ENCODE data around the gene TRIM72. TPM values are rescaled to one million over a fixed set of nuclear protein-coding genes. Genes with fewer than 3 reads are reported as not detected.
"Not testable (repeated sequence)": the region's sequence is repeated elsewhere in the genome, so short reads cannot be mapped to it uniquely, and the experiment has no call there.

The TRIM72 gene, protein sequence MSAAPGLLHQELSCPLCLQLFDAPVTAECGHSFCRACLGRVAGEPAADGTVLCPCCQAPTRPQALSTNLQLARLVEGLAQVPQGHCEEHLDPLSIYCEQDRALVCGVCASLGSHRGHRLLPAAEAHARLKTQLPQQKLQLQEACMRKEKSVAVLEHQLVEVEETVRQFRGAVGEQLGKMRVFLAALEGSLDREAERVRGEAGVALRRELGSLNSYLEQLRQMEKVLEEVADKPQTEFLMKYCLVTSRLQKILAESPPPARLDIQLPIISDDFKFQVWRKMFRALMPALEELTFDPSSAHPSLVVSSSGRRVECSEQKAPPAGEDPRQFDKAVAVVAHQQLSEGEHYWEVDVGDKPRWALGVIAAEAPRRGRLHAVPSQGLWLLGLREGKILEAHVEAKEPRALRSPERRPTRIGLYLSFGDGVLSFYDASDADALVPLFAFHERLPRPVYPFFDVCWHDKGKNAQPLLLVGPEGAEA
- 1 to 10 TPM in 8 of 9 donors, under 1 TPM in 1; 0.32 to 3.4 (median 1.6) TPM for total RNA-seq
- polyA plus RNA-seq = 1 to 10 TPM; 1.0 to 1.2 TPM
- long read RNA-seq, donor 1, full-length matches to known transcripts = 1 of 1 reads
- long read RNA-seq, donor 1, partial matches to known transcripts = 0 of 1 reads
- long read RNA-seq, donor 1, other reads (novel, unspliced or antisense) = 0 of 1 reads
- long read RNA-seq, donor 2, partial matches to known transcripts = 0 of 1 reads
- long read RNA-seq, donor 2, other reads (novel, unspliced or antisense) = 1 of 1 reads
- long read RNA-seq, donor 3, partial matches to known transcripts = 0 of 1 reads
- long read RNA-seq, donor 3, other reads (novel, unspliced or antisense) = 1 of 1 reads

DNA sequence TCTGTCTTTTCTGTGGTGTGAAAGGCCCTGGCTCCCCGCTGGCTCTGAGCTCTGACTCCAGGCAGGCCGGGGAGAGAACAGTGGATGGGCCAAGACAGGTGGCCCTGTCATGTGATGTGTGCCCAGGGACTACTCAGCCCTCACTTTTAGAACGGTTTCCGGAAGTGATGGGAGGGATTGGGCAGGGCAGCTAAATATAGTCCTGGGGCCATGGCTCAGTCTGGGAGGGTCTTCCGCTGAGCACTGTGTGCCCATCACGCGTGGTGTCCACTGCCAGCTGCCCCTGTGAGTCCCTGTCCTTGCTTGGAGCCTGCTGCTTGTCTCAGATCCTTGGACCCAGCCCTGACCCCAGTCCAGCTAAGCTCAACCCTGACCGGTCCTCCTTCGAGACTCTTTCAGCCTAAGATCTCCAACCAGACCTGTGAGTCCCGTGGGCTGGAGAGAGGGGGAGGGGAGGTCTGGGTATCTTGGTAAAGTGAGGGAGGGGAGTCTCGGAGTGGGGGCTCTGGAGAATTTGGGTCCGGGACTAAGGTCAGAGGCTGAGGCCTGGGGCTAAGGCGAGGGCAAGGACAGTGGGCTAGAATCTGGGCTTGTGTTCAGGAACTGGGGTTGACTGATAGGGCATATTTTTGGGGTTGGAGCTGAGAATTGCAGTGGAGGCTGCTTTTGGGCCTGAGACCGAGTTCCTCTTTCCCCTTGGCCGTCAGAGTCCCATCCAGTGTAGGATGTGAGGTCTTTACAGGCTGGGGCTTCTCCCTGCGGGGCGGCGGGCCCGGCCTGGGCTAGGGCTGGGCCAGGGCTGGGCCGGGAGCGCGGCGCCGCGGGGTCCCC lies at the start of gene TRIM72:
Gene TRIM72 (plus strand): TSS at position 243 of the 831 bp plus-strand sequence. CDS start 620 bp downstream, outside the sequence.
- TF ChIP-seq, protein P1, sequence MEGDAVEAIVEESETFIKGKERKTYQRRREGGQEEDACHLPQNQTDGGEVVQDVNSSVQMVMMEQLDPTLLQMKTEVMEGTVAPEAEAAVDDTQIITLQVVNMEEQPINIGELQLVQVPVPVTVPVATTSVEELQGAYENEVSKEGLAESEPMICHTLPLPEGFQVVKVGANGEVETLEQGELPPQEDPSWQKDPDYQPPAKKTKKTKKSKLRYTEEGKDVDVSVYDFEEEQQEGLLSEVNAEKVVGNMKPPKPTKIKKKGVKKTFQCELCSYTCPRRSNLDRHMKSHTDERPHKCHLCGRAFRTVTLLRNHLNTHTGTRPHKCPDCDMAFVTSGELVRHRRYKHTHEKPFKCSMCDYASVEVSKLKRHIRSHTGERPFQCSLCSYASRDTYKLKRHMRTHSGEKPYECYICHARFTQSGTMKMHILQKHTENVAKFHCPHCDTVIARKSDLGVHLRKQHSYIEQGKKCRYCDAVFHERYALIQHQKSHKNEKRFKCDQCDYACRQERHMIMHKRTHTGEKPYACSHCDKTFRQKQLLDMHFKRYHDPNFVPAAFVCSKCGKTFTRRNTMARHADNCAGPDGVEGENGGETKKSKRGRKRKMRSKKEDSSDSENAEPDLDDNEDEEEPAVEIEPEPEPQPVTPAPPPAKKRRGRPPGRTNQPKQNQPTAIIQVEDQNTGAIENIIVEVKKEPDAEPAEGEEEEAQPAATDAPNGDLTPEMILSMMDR (IDR thresholded peaks at IDR 0.05) = no peak
- TF ChIP-seq POLR2A (IDR thresholded peaks at IDR 0.05) = no peak
- DNase-seq (no peak), ATAC-seq (peak in 2 of 4 donors; percentile 23 to 33)
- Histone ChIP-seq H3K36me3 (no peaks in the 10 kb centered on the region), H3K9me3 (no peaks in the 10 kb centered on the region), H3K4me3 (peak within 1 kb of the TSS in 11 of 12 donors; percentile 29 to 65 (median 53)), H3K4me1 (peaks cover 11 to 35% (median 25%) of the 10 kb centered on the region in 12 donors), H3K27me3 (peaks cover 4 to 38% (median 24%) of the 10 kb centered on the region in 9 donors), H3K27ac (peak within 1 kb of the TSS in 1 of 12 donors; percentile 8)
- 62 to 75% (median 70%) methylated on average over 13 to 25 of the region's 25 CpGs for WGBS, 4 donors
- intact Hi-C loops (cut with DNase I) = no loop called here

DNA sequence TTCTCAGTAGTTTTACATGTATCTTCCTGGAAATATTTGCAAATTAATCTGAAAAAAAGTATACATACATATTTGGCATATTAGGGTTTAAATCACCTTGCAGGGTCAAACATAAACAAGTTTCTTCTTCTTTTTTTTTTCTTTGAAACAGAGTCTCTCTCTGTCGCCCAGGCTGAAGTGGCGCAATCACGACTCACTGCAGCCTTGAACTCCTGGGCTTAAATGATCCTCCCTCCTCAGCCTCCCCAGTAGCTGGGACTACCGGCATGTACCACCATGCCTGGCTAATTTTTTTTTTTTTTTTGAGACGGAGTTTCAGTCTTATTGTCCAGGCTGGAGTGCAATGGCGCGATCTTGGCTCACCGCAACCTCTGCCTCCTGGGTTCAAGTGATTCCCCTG lies 46.6 kb upstream of the TRIM72 start:
- intact Hi-C loops (cut with DNase I) = no loop called here
- peaks cover 0 to 10% (median 0%) of the 10 kb centered on the region in 12 donors for H3K4me1 ChIP-seq

DNA sequence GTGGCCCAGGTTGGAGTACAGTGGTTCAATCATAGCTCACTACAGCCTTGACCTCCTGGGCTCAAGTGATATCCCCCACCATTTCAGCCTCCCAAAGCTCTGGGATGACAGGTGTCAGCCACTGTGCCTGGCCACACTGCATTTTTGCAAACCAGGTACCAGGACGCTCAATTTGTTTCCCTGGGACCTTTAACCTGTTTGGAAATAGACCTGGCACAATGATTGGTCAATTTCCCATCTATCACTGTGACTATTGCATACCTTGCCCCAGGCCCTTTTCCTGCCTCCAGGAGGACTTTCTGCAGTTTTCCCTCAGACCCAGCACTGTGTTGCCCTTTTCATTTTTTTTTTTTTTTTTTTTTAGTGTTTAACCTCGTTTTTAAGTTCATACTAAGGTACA lies 45.1 kb upstream of the TRIM72 start:
- intact Hi-C loops (cut with DNase I) = no loop called here
- Histone ChIP-seq H3K27me3 (no peaks in the 10 kb centered on the region), H3K4me3 (no peak overlapping the region), H3K9me3 (no peaks in the 10 kb centered on the region), H3K4me1 (peaks cover 0 to 10% (median 0%) of the 10 kb centered on the region in 12 donors), H3K27ac (peak overlapping the region in 1 of 12 donors; percentile 5), H3K36me3 (no peaks in the 10 kb centered on the region)
- 64 to 83% (median 71%) methylated on average over 2 of the region's 2 CpGs for WGBS, 4 donors
- DNase-seq (no peak), ATAC-seq (no peak)
- TF ChIP-seq, protein P1 (IDR thresholded peaks at IDR 0.05) = no peak
- TF ChIP-seq POLR2A (IDR thresholded peaks at IDR 0.05) = no peak

More for the DNA sequence above, 46.6 kb upstream of the TRIM72 start:
- Histone ChIP-seq H3K4me3 (no peak overlapping the region), H3K27me3 (no peaks in the 10 kb centered on the region), H3K9me3 (no peaks in the 10 kb centered on the region), H3K36me3 (no peaks in the 10 kb centered on the region), H3K27ac (no peak overlapping the region)
- TF ChIP-seq, protein P1 (IDR thresholded peaks at IDR 0.05) = no peak
- TF ChIP-seq POLR2A (IDR thresholded peaks at IDR 0.05) = no peak
- 88 to 94% (median 93%) methylated on average over 8 of the region's 8 CpGs for WGBS, 4 donors
- ATAC-seq (no peak), DNase-seq (no peak)

DNA sequence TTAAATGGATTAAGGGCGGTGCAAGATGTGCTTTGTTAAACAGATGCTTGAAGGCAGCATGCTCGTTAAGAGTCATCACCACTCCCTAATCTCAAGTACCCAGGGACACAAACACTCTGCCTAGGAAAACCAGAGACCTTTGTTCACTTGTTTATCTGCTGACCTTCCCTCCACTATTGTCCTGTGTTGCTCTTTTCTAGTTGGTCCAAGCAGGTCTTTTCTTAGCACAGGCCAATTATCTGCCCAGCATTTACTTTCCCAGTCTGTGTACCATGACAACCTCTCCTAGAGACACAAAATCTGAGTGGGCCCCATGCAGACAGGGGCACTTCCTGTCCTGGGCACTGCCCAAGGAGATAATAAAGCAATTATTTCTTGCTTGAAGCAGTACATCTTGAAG lies 43.9 kb upstream of the TRIM72 start:
- H3K9me3 ChIP-seq, H3K4me1 ChIP-seq, H3K4me3 ChIP-seq, H3K36me3 ChIP-seq, H3K27me3 ChIP-seq, DNase-seq: not testable (repeated sequence)
- ATAC-seq = peak; percentile 94 to 98 (median 98)
- intact Hi-C loops (cut with DNase I) = loop anchor here in 1 of 10 donors (10.0 kb wide), 1 partner anchor 285 kb away; the partner anchor contains the start of gene ARMC5
- 30% methylated on average over 2 of the region's 2 CpGs; no CpG with 5 or more reads in 3 of the 4 donors for WGBS, 4 donors
- H3K27ac ChIP-seq = peak overlapping the region in 9 of 12 donors; percentile 15 to 91 (median 69)
